HFF-Myc (cell line): Measurements from ENCODE around the gene WSB1.

Experiments used
- DNase-seq: peaks from one replicate; pipeline ENCODE4 v3.0.0-alpha.2; 2011; ENCODE audit warnings: low read depth; ENCODE audit errors: extremely low read depth
- H3K4me3 ChIP-seq: replicated peaks from 2 replicates; pipeline ENCODE4 v1.5.1; 2011; ENCODE audit warnings: low read depth, mild to moderate bottlenecking, control low read depth, low read length
- TF ChIP-seq, protein P1 (sequence below): IDR thresholded peaks from 2 replicates; pipeline ENCODE4 v1.5.1; 2012; ENCODE audit warnings: mild to moderate bottlenecking, low read depth, low read length, control low read depth; ENCODE audit errors: missing control alignments

The WSB1 gene

GRCh38 chr17:27342059-27342458 is 48.1 kb downstream of the WSB1 start:
- H3K4me3 ChIP-seq, result no peak overlapping the region
- no peak for DNase-seq
- TF ChIP-seq, protein P1, sequence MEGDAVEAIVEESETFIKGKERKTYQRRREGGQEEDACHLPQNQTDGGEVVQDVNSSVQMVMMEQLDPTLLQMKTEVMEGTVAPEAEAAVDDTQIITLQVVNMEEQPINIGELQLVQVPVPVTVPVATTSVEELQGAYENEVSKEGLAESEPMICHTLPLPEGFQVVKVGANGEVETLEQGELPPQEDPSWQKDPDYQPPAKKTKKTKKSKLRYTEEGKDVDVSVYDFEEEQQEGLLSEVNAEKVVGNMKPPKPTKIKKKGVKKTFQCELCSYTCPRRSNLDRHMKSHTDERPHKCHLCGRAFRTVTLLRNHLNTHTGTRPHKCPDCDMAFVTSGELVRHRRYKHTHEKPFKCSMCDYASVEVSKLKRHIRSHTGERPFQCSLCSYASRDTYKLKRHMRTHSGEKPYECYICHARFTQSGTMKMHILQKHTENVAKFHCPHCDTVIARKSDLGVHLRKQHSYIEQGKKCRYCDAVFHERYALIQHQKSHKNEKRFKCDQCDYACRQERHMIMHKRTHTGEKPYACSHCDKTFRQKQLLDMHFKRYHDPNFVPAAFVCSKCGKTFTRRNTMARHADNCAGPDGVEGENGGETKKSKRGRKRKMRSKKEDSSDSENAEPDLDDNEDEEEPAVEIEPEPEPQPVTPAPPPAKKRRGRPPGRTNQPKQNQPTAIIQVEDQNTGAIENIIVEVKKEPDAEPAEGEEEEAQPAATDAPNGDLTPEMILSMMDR, result no peak

DNA sequence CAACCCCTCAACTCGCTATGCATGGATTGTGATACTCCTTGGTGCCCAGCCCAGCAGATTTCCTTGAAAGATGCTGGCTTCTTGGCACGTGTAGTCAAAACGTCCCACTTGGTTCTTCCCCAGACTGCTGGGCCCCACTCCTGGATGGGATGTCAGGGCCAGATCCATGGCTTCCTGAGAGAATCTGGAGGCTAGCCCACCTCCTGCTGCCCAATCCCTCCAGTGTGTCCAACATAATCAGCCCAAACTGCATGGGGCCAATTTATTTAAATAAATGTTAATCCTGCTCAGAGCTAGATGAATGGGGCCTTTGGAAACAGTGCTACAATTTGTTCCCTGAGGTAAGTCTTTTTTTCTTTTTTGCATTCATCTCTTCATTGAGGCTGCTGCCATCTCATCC is 49.4 kb downstream of the WSB1 start:
- no peak for DNase-seq

DNA sequence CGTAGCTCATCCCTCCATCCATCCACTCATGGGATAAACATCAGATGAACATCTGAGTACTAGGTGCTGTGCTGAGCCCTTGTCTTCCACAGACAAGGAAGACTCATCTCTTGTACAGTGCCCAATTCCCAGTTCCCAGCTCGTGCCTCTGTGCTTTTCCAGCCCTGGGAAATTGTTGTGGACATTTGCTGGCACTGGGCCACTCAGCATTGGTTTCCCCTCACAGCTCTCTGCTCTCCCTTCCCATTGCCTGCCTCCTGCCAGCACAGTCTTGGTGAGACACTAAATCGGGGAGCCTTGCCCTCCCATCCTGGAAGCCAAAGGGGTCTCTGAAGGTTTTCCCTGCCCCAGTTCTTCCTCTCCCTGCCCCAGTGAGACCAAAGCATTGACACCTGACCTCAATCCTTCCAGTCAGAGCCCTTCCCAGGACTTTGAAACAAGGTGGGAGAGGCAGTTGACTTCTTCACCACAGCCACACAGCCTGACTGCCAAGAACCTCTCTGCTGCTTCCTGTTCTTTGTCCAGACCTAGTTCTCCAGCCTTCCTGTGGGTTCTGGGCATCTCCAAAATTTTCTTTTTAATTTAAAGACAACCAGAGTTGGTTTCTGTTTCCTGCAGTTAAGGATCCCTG is 50.2 kb downstream of the WSB1 start:
- H3K4me3 ChIP-seq, result no peak overlapping the region
- no peak for DNase-seq
- TF ChIP-seq, protein P1, result no peak

More for the DNA sequence above, 49.4 kb downstream of the WSB1 start:
- TF ChIP-seq, protein P1, result no peak
- H3K4me3 ChIP-seq, result no peak overlapping the region

- no peak for DNase-seq
- H3K4me3 ChIP-seq, result no peak overlapping the region
- TF ChIP-seq, protein P1, result no peak
Observed at GRCh38 chr17:27345141-27345904, 51.4 kb downstream of the WSB1 start.

DNA sequence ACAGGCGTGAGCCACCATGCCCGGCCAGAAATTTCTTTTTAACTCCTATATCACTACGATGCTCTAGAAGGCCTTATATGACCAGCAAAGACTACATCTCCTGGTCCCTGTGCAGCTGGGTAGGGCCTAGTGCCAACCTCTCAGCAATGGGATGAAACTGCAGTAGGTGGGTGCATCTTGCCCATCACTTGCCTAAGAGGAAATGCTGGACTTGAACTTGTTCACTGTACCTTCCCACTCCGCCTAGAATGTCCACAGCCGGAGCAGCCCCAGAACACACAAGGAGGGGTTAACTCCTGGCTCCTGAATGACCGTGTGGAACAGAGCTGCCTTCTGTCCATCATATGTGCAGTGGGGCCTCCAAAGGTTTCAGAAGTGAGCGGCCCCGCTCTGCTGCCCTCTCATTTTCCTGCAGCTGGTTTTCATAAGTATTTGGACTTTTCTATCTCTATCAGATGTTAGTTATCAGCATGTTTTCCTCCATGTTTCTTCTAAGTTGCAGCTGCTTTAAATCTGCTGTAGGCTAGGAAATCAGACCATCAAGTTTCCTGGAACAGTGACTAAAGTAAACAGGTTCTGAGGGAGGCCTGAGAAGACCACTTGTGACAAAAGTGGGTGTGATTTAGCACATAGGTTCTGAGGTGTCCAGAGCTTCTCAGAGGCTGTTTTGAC is 52.5 kb downstream of the WSB1 start:
- no peak overlapping the region for H3K4me3 ChIP-seq
- TF ChIP-seq, protein P1, result no peak
- DNase-seq, result no peak

GRCh38 chr17:27348196-27348595 is 54.3 kb downstream of the WSB1 start:
- TF ChIP-seq, protein P1, result no peak
- no peak overlapping the region for H3K4me3 ChIP-seq
- DNase-seq, result no peak
